Endodermal cell (in vitro differentiated cells): ENCODE measurements around the gene BCAN. TPM values are rescaled to one million over a fixed set of nuclear protein-coding genes. Genes with fewer than 3 reads are reported as not detected.

Experiments used
- DNase-seq: peaks from one replicate; pipeline ENCODE4 v3.0.0-alpha.2; 2017
- H3K27ac ChIP-seq: 2 replicates; pipeline ENCODE4 v1.5.1; 2013; ENCODE audit warnings: mild to moderate bottlenecking, low read depth, low read length, moderate library complexity
- H3K27me3 ChIP-seq: 2 replicates; pipeline ENCODE4 v1.6.1; 2013; ENCODE audit warnings: mild to moderate bottlenecking, low read length, moderate library complexity; ENCODE audit not compliant: insufficient read depth, control insufficient read depth, poor library complexity, severe bottlenecking
- H3K36me3 ChIP-seq: 2 replicates; pipeline ENCODE4 v1.7.0; 2013; ENCODE audit warnings: mild to moderate bottlenecking, low read length, moderate library complexity; ENCODE audit not compliant: control insufficient read depth, insufficient read depth
- H3K4me1 ChIP-seq: one replicate; pipeline ENCODE4 v1.7.0; 2013; ENCODE audit warnings: low read length; ENCODE audit not compliant: control insufficient read depth, insufficient read depth
- H3K4me3 ChIP-seq: 2 replicates; pipeline ENCODE4 v1.5.1; 2013; ENCODE audit warnings: mild to moderate bottlenecking, low read length, moderate library complexity
- H3K9ac ChIP-seq: 2 replicates; pipeline ENCODE4 v1.6.1; 2013; ENCODE audit warnings: mild to moderate bottlenecking, low read length, moderate library complexity; ENCODE audit not compliant: poor library complexity, severe bottlenecking; ENCODE audit errors: extremely low read depth
- H3K9me3 ChIP-seq: 2 replicates; pipeline ENCODE4 v1.6.1; 2013; ENCODE audit warnings: mild to moderate bottlenecking, low read length, moderate library complexity; ENCODE audit not compliant: control insufficient read depth
- H3K27ac Mint-ChIP-seq: 2 replicates; pipeline ENCODE4 v1.8.0; 2020; ENCODE audit warnings: mixed read lengths
- H3K27me3 Mint-ChIP-seq: 2 replicates; pipeline ENCODE4 v1.8.0; 2021; ENCODE audit warnings: mild to moderate bottlenecking, mixed read lengths; ENCODE audit not compliant: insufficient read depth
- H3K36me3 Mint-ChIP-seq: 2 replicates; pipeline ENCODE4 v1.8.0; 2020; ENCODE audit warnings: low read depth, mixed read lengths
- H3K4me1 Mint-ChIP-seq: 2 replicates; pipeline ENCODE4 v1.8.0; 2020; ENCODE audit warnings: mixed read lengths
- H3K4me3 Mint-ChIP-seq: 2 replicates; pipeline ENCODE4 v1.8.0; 2020; ENCODE audit warnings: mild to moderate bottlenecking, moderate library complexity, mixed read lengths
- H3K9me3 Mint-ChIP-seq: 2 replicates; pipeline ENCODE4 v1.8.0; 2020; ENCODE audit warnings: mild to moderate bottlenecking, mixed read lengths
- CTCF ChIP-seq: fragments of 200-600 bp; sonication (generic); conservative IDR thresholded peaks from 2 replicates; pipeline ENCODE4 v1.5.0; 2021; ENCODE audit warnings: antibody characterized with exemption, mild to moderate bottlenecking
- WGBS, 2 experiments: methylation state at CpG; one replicate each; pipeline versions ENCODE4 v1.1.5 to v1.1.7; 2013; ENCODE audit warnings: missing lambda C conversion rate in 2 of 2, mixed read lengths in 1 of 2; ENCODE audit not compliant: insufficient coverage in 1 of 2, insufficient read length in 1 of 2; 5-methylcytosine and 5-hydroxymethylcytosine counted together
- total RNA-seq, 2 donors: library from RNA; stranded (reverse); fragmentation: NEBNext Ultra II Directional in 1 of 2; extraction: Animal tissue kit (Norgen Biotek cat#: 25700) in 1 of 2; gene quantifications; 2 replicates in 1 of 2; 3 replicates in 1 of 2; pipeline ENCODE4 v1.2.1, GENCODE V29; 2021

The BCAN gene
- total RNA-seq, 2 donors from 2014 or later = 0.31 TPM; not detected in 1

- Histone ChIP-seq H3K4me3 (no peak overlapping the region), H3K4me1 (peaks cover 17% of the 10 kb centered on the region), H3K9me3 (no peaks in the 10 kb centered on the region), H3K27me3 (no peaks in the 10 kb centered on the region), H3K36me3 (peaks cover 19% of the 10 kb centered on the region), H3K9ac (no peak overlapping the region), H3K27ac (peak overlapping the region; percentile 84)
- no peak for TF ChIP-seq CTCF
- Mint-ChIP-seq H3K4me1 (peaks cover 53% of the 10 kb centered on the region), H3K36me3 (peaks cover 29% of the 10 kb centered on the region), H3K4me3 (no peak overlapping the region), H3K9me3 (no peaks in the 10 kb centered on the region), H3K27me3 (no peaks in the 10 kb centered on the region), H3K27ac (peak overlapping the region; percentile 76)
- 56 to 66% methylated on average over 7 to 17 of the region's 17 CpGs for WGBS, 2 experiments
- DNase-seq = peak; percentile 88
Measured at GRCh38 chr1:156668801-156669637, 27.1 kb downstream of the BCAN start.

- Histone ChIP-seq H3K9me3 (no peaks in the 10 kb centered on the region), H3K4me1 (peaks cover 18% of the 10 kb centered on the region), H3K4me3 (no peak overlapping the region), H3K36me3 (peaks cover 19% of the 10 kb centered on the region), H3K27me3 (no peaks in the 10 kb centered on the region), H3K27ac (peak overlapping the region; percentile 84), H3K9ac (no peak overlapping the region)
- Mint-ChIP-seq H3K27ac (no peak overlapping the region), H3K4me1 (peaks cover 51% of the 10 kb centered on the region), H3K27me3 (no peaks in the 10 kb centered on the region), H3K9me3 (no peaks in the 10 kb centered on the region), H3K4me3 (no peak overlapping the region), H3K36me3 (peaks cover 29% of the 10 kb centered on the region)
- WGBS, 2 experiments = 68% methylated on average over 5 of the region's 5 CpGs; no CpG with 5 or more reads in 1 of the 2 experiments
- peak; percentile 66 for DNase-seq
- TF ChIP-seq CTCF = no peak
Measured at GRCh38 chr1:156669794-156670193, 27.9 kb downstream of the BCAN start.

- H3K9me3 ChIP-seq = no peaks in the 10 kb centered on the region
- TF ChIP-seq CTCF = no peak
- peaks cover 19% of the 10 kb centered on the region for H3K36me3 ChIP-seq
- no peak overlapping the region for H3K9ac ChIP-seq
- H3K27ac ChIP-seq = peak overlapping the region; percentile 84
- Mint-ChIP-seq H3K9me3 (no peaks in the 10 kb centered on the region), H3K27me3 (no peaks in the 10 kb centered on the region), H3K4me1 (peaks cover 53% of the 10 kb centered on the region), H3K36me3 (peaks cover 29% of the 10 kb centered on the region), H3K4me3 (no peak overlapping the region), H3K27ac (no peak overlapping the region)
- H3K27me3 ChIP-seq = no peaks in the 10 kb centered on the region
- H3K4me1 ChIP-seq = peaks cover 18% of the 10 kb centered on the region
- H3K4me3 ChIP-seq = no peak overlapping the region
- peak; percentile 65 for DNase-seq
- WGBS, 2 experiments = 85 to 100% methylated on average over 4 to 6 of the region's 6 CpGs
Measured at GRCh38 chr1:156670359-156670758, 28.4 kb downstream of the BCAN start.
